ENCODE data around the gene IL4R. TPM values are rescaled to one million over a fixed set of nuclear protein-coding genes. Genes with fewer than 3 reads are reported as not detected.

Gene IL4R
- total and polyA plus RNA-seq, 2 of the 13 experiments (the other 11 are each of a cell fraction or from before 2014, with no cell fraction given): 15.9 to 49.6 TPM

GRCh38 chr16:27273670-27274423, 39.9 kb upstream of the IL4R start (continued):
- TF ChIP-seq, protein P1, sequence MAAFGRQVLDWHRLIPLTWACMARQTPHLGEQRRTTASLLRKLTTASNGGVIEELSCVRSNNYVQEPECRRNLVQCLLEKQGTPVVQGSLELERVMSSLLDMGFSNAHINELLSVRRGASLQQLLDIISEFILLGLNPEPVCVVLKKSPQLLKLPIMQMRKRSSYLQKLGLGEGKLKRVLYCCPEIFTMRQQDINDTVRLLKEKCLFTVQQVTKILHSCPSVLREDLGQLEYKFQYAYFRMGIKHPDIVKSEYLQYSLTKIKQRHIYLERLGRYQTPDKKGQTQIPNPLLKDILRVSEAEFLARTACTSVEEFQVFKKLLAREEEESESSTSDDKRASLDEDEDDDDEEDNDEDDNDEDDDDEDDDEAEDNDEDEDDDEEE (CRISPR knock-in tag; IDR thresholded peaks at IDR 0.05): peak; percentile 68; the same call in 1 of the 2 replicates
- no peak for TF ChIP-seq HIVEP1 (CRISPR knock-in tag; IDR thresholded peaks at IDR 0.05)
- TF ChIP-seq NR2F2 (IDR thresholded peaks at IDR 0.05; ENCODE audit: borderline replicate concordance, low read depth): peak; percentile 92
- peak; percentile 52; the same call in 1 of the 2 replicates for TF ChIP-seq ELF1 (CRISPR knock-in tag; IDR thresholded peaks at IDR 0.05)
- no peak for TF ChIP-seq PCBP1 (IDR thresholded peaks at IDR 0.05; ENCODE audit: borderline replicate concordance, low read depth, low read length)
- TF ChIP-seq SETDB1 (CRISPR knock-in tag; IDR thresholded peaks at IDR 0.05; ENCODE audit: borderline replicate concordance): no peak
- TF ChIP-seq ZNF776 (CRISPR knock-in tag; IDR thresholded peaks at IDR 0.05): no peak
- TF ChIP-seq SYNCRIP (IDR thresholded peaks at IDR 0.05; ENCODE audit: insufficient read depth, low read depth, low read length): no peak
- peak; percentile 59; the same call in 1 of the 2 replicates for TF ChIP-seq KLF12 (CRISPR knock-in tag; IDR thresholded peaks at IDR 0.05; ENCODE audit: borderline replicate concordance)
- TF ChIP-seq, protein P2, sequence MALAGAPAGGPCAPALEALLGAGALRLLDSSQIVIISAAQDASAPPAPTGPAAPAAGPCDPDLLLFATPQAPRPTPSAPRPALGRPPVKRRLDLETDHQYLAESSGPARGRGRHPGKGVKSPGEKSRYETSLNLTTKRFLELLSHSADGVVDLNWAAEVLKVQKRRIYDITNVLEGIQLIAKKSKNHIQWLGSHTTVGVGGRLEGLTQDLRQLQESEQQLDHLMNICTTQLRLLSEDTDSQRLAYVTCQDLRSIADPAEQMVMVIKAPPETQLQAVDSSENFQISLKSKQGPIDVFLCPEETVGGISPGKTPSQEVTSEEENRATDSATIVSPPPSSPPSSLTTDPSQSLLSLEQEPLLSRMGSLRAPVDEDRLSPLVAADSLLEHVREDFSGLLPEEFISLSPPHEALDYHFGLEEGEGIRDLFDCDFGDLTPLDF (CRISPR knock-in tag; IDR thresholded peaks at IDR 0.05): peak; percentile 56; the same call in 1 of the 2 replicates
- peak; percentile 92 for TF ChIP-seq ZNF766 (CRISPR knock-in tag; IDR thresholded peaks at IDR 0.05; ENCODE audit: borderline replicate concordance)
- 0 out of 2 replicates have a peak, but pooled peaks have one; percentile 28 for TF ChIP-seq ZNF543 (CRISPR knock-in tag; IDR thresholded peaks at IDR 0.05)
- peak; percentile 45; the same call in 1 of the 2 replicates for TF ChIP-seq KLF6 (CRISPR knock-in tag; IDR thresholded peaks at IDR 0.05)
- TF ChIP-seq ZNF850 (CRISPR knock-in tag; conservative IDR thresholded peaks at IDR 0.05): no peak
- TF ChIP-seq TCF7L2 (IDR thresholded peaks at IDR 0.05; ENCODE audit: low read depth, low read length): peak; percentile 95; the same call in 1 of the 2 replicates
- peak; percentile 97 for TF ChIP-seq ZNF614 (CRISPR knock-in tag; IDR thresholded peaks at IDR 0.05; ENCODE audit: borderline replicate concordance)
- peak; percentile 67; the same call in 1 of the 2 replicates for TF ChIP-seq ZBTB3 (CRISPR knock-in tag; IDR thresholded peaks at IDR 0.05; ENCODE audit: borderline replicate concordance, low read depth)
- TF ChIP-seq ZNF782 (CRISPR knock-in tag; IDR thresholded peaks at IDR 0.05; ENCODE audit: borderline replicate concordance): no peak
- peak; percentile 92; the same call in 1 of the 2 replicates for TF ChIP-seq STAT6 (CRISPR knock-in tag; IDR thresholded peaks at IDR 0.05; ENCODE audit: borderline replicate concordance)
- TF ChIP-seq KAT8 (CRISPR knock-in tag; IDR thresholded peaks at IDR 0.05): peak; percentile 90
- peak; percentile 99 for TF ChIP-seq FOSL1 (CRISPR knock-in tag; IDR thresholded peaks at IDR 0.05; ENCODE audit: borderline replicate concordance)
- TF ChIP-seq RXRA (CRISPR knock-in tag; IDR thresholded peaks at IDR 0.05): peak; percentile 95
- no peak for TF ChIP-seq ZNF513 (CRISPR knock-in tag; conservative IDR thresholded peaks at IDR 0.05)

All from HepG2 (cell line).